ENCODE data around the gene UNKL.

The UNKL gene, protein sequence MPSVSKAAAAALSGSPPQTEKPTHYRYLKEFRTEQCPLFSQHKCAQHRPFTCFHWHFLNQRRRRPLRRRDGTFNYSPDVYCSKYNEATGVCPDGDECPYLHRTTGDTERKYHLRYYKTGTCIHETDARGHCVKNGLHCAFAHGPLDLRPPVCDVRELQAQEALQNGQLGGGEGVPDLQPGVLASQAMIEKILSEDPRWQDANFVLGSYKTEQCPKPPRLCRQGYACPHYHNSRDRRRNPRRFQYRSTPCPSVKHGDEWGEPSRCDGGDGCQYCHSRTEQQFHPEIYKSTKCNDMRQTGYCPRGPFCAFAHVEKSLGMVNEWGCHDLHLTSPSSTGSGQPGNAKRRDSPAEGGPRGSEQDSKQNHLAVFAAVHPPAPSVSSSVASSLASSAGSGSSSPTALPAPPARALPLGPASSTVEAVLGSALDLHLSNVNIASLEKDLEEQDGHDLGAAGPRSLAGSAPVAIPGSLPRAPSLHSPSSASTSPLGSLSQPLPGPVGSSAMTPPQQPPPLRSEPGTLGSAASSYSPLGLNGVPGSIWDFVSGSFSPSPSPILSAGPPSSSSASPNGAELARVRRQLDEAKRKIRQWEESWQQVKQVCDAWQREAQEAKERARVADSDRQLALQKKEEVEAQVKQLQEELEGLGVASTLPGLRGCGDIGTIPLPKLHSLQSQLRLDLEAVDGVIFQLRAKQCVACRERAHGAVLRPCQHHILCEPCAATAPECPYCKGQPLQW

DNA sequence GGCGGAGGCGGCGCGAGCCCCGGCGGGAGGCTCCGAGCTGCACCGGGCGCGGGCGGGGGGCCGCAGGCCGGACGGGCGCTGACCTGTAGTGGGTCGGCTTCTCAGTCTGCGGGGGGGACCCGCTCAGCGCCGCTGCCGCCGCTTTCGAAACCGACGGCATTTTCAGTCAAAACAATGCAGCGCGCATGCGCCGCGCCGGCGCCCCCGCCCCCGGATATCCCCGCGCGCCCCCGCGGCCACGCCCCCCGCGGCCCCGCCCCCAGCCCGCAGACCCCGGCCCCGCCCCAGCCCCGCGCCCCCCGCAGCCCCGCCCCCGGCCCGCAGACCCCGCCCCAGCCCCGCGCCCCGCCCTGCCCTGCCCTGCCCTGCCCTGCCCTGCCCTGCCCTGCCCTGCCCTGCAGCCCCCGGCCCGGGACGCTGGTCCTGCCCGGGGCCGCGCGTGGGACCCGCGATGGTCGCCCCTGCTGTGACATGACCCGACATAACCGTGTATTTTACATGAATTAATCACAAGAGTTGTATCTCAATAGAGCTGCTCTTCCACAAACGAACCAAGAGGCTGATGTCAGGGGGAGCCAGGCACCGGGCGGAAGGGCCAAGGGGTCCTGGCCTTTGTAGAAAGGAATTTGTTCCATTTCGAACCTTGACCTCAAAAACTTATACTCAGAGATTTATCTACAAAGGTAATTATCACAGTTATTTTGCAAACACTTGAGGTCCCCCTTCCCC lies at the start of gene UNKL:
UNKL (minus strand) TSS at position 173 of the 729 bp plus-strand sequence; CDS start at position 160, 13 bp downstream.
- TF ChIP-seq, protein P1, sequence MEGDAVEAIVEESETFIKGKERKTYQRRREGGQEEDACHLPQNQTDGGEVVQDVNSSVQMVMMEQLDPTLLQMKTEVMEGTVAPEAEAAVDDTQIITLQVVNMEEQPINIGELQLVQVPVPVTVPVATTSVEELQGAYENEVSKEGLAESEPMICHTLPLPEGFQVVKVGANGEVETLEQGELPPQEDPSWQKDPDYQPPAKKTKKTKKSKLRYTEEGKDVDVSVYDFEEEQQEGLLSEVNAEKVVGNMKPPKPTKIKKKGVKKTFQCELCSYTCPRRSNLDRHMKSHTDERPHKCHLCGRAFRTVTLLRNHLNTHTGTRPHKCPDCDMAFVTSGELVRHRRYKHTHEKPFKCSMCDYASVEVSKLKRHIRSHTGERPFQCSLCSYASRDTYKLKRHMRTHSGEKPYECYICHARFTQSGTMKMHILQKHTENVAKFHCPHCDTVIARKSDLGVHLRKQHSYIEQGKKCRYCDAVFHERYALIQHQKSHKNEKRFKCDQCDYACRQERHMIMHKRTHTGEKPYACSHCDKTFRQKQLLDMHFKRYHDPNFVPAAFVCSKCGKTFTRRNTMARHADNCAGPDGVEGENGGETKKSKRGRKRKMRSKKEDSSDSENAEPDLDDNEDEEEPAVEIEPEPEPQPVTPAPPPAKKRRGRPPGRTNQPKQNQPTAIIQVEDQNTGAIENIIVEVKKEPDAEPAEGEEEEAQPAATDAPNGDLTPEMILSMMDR (conservative IDR thresholded peaks at IDR 0.05; ENCODE audit: control insufficient read depth, insufficient read depth, low read depth, low read length): no peak
- DNase-seq (ENCODE audit: low read depth): peak; percentile 35
- peak within 1 kb of the TSS; percentile 63 for H3K4me3 ChIP-seq (ENCODE audit: control insufficient read depth, low read depth, low read length)

DNA sequence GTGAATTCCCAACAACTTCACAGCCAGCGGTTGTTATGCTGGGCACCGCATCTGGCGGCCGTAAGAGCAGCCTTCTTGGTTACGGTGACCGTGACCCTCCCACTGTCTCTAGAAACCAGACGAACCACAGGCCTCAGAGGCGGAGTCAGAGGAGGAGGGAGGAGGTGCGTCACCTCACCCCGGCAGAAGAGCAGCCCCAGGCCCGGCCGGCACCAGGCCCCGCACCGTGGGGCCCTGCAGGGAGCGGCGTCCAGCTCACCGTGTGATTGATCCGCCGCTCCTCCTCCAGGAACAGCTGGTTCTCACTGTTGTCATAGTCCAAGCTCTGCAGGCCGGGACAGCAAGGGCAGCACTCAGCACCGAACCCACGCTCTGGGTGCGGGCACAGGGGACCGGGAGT lies 46.6 kb upstream of the UNKL start:
- DNase-seq (ENCODE audit: low read depth): no peak
- H3K4me3 ChIP-seq (ENCODE audit: control insufficient read depth, low read depth, low read length): no peak overlapping the region
- TF ChIP-seq, protein P1 (conservative IDR thresholded peaks at IDR 0.05; ENCODE audit: control insufficient read depth, insufficient read depth, low read depth, low read length): no peak

DNA sequence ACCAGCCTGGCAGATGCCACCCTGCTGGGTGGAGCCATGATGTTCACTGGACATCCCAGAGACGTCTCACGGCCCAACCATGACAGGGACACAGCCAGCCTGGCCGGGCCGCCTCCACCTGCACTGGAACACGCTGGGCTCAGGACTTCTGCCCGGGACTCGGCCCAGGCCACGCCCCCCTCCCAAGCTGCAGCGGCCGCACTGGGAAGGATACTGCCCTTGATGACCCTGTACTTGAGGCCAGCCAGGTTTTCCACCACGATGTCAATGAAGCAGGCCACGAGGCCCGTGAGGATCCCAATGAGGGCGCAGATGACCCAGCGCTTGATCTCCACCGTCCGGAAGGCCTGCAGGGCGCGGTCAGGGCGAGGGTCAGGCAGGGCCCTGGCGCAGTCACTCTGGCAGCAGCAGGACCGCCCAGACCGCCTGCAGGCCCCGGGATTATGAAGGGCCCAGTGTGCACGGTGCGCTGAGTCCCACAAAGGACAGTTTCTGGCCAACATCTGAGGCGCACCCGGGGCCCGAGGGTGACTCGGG lies 46.2 kb upstream of the UNKL start:
- H3K4me3 ChIP-seq (ENCODE audit: control insufficient read depth, low read depth, low read length): no peak overlapping the region
- DNase-seq (ENCODE audit: low read depth): no peak
- TF ChIP-seq, protein P1 (conservative IDR thresholded peaks at IDR 0.05; ENCODE audit: control insufficient read depth, insufficient read depth, low read depth, low read length): no peak

DNA sequence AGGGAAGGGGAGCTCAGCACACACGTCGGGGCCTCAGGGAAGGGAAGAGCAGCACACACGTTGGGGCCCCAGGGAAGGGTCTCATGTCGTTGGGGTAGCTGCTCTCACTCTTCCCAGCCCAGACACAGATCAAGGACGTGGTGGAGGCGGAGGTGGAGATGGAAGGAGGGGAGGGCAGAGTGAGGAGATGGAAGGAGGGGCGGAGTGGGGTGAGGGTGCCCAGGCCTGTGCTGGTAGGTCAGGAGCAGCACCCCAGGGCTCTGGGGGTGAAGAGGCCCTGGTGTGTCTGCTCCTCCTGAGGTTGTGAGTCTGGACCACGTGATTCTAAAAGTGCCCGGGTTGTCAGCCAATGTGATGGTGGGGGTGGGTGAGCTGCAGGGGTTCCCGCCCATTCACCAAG lies 45.5 kb upstream of the UNKL start:
- no peak overlapping the region for H3K4me3 ChIP-seq (ENCODE audit: control insufficient read depth, low read depth, low read length)
- TF ChIP-seq, protein P1 (conservative IDR thresholded peaks at IDR 0.05; ENCODE audit: control insufficient read depth, insufficient read depth, low read depth, low read length): no peak
- no peak for DNase-seq (ENCODE audit: low read depth)

DNA sequence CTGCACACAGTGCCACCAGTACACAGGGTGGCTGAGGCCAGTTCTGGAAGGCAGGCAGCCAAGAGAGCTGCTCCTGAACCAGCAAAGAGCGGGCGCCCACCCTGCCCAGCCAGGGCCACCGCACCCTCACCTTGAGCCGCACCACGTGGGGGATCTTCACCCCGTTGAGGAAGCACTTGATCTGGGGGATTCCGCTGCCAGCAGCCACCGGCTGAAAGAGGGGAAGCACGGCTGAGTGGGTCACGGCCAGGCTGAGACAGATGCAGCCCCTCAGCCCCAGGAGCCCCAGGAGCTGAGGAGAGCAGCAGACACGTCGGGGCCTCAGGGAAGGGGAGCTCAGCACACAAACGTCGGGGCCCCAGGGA lies 44.5 kb upstream of the UNKL start:
- no peak for DNase-seq (ENCODE audit: low read depth)

More for the DNA sequence above, 44.5 kb upstream of the UNKL start:
- H3K4me3 ChIP-seq (ENCODE audit: control insufficient read depth, low read depth, low read length): no peak overlapping the region
- TF ChIP-seq, protein P1 (conservative IDR thresholded peaks at IDR 0.05; ENCODE audit: control insufficient read depth, insufficient read depth, low read depth, low read length): no peak
